A549 (cell line): ENCODE measurements around the gene MYOM1. TPM values are rescaled to one million over a fixed set of nuclear protein-coding genes. Genes with fewer than 3 reads are reported as not detected.
A peak's percentile ranks its signal among the peaks of the same experiment; 100 is the strongest.

Experiments used
- ATAC-seq, 2 experiments: fragments of 200-7000 bp in 1 of 2; fragments of >200 bp in 1 of 2; cut with Nextera tagmentation in 1 of 2; cut with Tn5 transposase in 1 of 2; 3 replicates each; pipeline versions ENCODE4 v1.8.0 to v1.9.1; 2018 to 2020; ENCODE audit warnings: mild to moderate bottlenecking in 1 of 2, moderate library complexity in 1 of 2
- CTCF ChIA-PET: fragments of 300-600 bp; sonication (Branson Sonifier 250); formaldehyde crosslinking; extraction: SDS; loops from one replicate; lab custom pipeline; 2021; ENCODE audit warnings: antibody characterized with exemption, inconsistent platforms; lab: Yijun Ruan, JAX
- POLR2A ChIA-PET: fragments of 350-600 bp; formaldehyde crosslinking; extraction: SDS; loops from one replicate; lab custom pipeline; 2021; ENCODE audit warnings: antibody characterized with exemption, inconsistent platforms; lab: Yijun Ruan, JAX
- DNase-seq, 2 experiments: peaks; one replicate each; pipeline versions ENCODE4 v3.0.0 to v3.0.0-alpha.2; 2011 to 2016; ENCODE audit warnings: low read depth in 1 of 2, low spot score in 1 of 2
- FAIRE-seq: peaks from 2 replicates; lab custom pipeline; 2011; peaks lifted over from hg19 to GRCh38; lab: Jason Lieb, UNC
- H3K27ac ChIP-seq, 2 experiments: fragments of >200 bp; sonication (Bioruptor Twin); formaldehyde crosslinking; 3 replicates each; pipeline ENCODE4 v1.5.1; 2016 to 2017
- H3K4me1 ChIP-seq: fragments of >200 bp; sonication (Bioruptor Twin); formaldehyde crosslinking; 3 replicates; pipeline ENCODE4 v1.6.1; 2016
- H3K4me2 ChIP-seq: fragments of >200 bp; sonication (Bioruptor Twin); formaldehyde crosslinking; 3 replicates; pipeline ENCODE4 v1.6.1; 2016
- H3K4me3 ChIP-seq: fragments of >200 bp; sonication (Bioruptor Twin); formaldehyde crosslinking; 3 replicates; pipeline ENCODE4 v1.5.1; 2016
- H3K9me3 ChIP-seq: fragments of >200 bp; sonication (Bioruptor Twin); formaldehyde crosslinking; 3 replicates; pipeline ENCODE4 v1.6.1; 2016
- CBX8 ChIP-seq: fragments of 200-600 bp; sonication (generic); IDR thresholded peaks from 2 replicates; pipeline ENCODE4 v1.6.1; 2016
- ESRRA ChIP-seq: fragments of 150-350 bp; IDR thresholded peaks from 2 replicates; pipeline ENCODE4 v1.6.1; 2014; ENCODE audit warnings: mild to moderate bottlenecking, low read length, borderline replicate concordance
- HOXA7 ChIP-seq: fragments of 250-450 bp; sonication (Bioruptor Pico); IDR thresholded peaks from 2 replicates; pipeline ENCODE4 v1.5.0; 2020; ENCODE audit warnings: mild to moderate bottlenecking, moderate library complexity
- HOXB13 ChIP-seq: fragments of 250-450 bp; sonication (Bioruptor Pico); IDR thresholded peaks from 2 replicates; pipeline ENCODE4 v1.5.0; 2020; ENCODE audit warnings: low read depth, mild to moderate bottlenecking, moderate library complexity
- HOXB5 ChIP-seq: fragments of 250-450 bp; sonication (Bioruptor Pico); IDR thresholded peaks from 2 replicates; pipeline ENCODE4 v1.5.0; 2020; ENCODE audit warnings: mild to moderate bottlenecking, moderate library complexity
- KDM5A ChIP-seq: fragments of 200-600 bp; sonication (generic); IDR thresholded peaks from 2 replicates; pipeline ENCODE4 v1.6.1; 2016; ENCODE audit warnings: antibody characterized with exemption, mild to moderate bottlenecking
- MAFK ChIP-seq: fragments of 450-650 bp; IDR thresholded peaks from 2 replicates; pipeline ENCODE4 v1.6.1; 2014; ENCODE audit not compliant: partially characterized antibody
- RFX5 ChIP-seq: fragments of 450-650 bp; IDR thresholded peaks from 2 replicates; pipeline ENCODE4 v1.7.1; 2014; ENCODE audit warnings: antibody characterized with exemption, mild to moderate bottlenecking, moderate library complexity
- TP53 ChIP-seq: fragments of 250-450 bp; sonication (Bioruptor Pico); IDR thresholded peaks from 2 replicates; pipeline ENCODE4 v1.5.0; 2021; ENCODE audit warnings: mild to moderate bottlenecking, moderate library complexity
- ZSCAN20 ChIP-seq: fragments of 250-450 bp; sonication (Bioruptor Pico); IDR thresholded peaks from 2 replicates; pipeline ENCODE4 v1.8.0; 2022; ENCODE audit warnings: mild to moderate bottlenecking, moderate library complexity
- WGBS: methylation state at CpG from one replicate; pipeline ENCODE4 v1.1.6; 2017; ENCODE audit errors: missing lambda C conversion rate; 5-methylcytosine and 5-hydroxymethylcytosine counted together
- polyA plus RNA-seq, 4 experiments: library from polyadenylated mRNA; depleted of rRNA in 3 of 4; stranded (reverse); fragments of >200 nt; fragmentation: RNase III in 1 of 4; extraction: RNeasy Plus Mini Kit Qiagen cat#74134 plus additional on column Dnase treatment in 1 of 4; gene quantifications; 2 replicates in 3 of 4; 3 replicates in 1 of 4; pipeline ENCODE4 v1.2.3, GENCODE V29; 2011 to 2017
- TF ChIP-seq, protein P1 (sequence below): fragments of >200 bp; sonication (Bioruptor Twin); formaldehyde crosslinking; IDR thresholded peaks from 2 replicates; pipeline ENCODE4 v1.6.1; 2016
- TF ChIP-seq, protein P2 (sequence below): fragments of 250-450 bp; sonication (Bioruptor Pico); IDR thresholded peaks from 2 replicates; pipeline ENCODE4 v1.5.0; 2020; ENCODE audit warnings: low read depth, mild to moderate bottlenecking, moderate library complexity

Gene MYOM1
- polyA plus RNA-seq, 2 of the 4 experiments (the other 2 are of a cell fraction) = 0.18 to 0.30 TPM

DNA sequence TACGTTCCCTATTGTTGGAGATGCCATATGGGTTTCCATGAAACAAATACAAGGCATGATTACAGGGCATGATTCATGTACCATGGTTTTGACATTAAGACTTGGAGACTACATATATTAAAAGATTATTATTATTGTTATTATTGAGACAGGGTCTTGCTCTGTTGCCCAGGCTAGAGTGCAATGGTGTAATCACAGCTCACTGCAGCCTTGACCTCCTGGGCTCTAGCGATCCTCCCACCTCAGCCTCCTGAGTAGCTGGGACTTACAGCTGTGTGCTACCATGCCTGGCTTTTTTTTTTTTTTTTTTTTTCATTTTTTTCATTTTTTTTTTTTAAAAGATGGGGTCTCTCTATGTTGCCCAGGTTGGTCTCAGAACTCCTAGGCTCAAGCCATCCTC, 69.1 kb downstream of the MYOM1 start:
- 98% methylated on average over 2 of the region's 2 CpGs for WGBS
- POLR2A ChIA-PET = no interaction called here
- H3K9me3 ChIP-seq = no peaks in the 10 kb centered on the region

DNA sequence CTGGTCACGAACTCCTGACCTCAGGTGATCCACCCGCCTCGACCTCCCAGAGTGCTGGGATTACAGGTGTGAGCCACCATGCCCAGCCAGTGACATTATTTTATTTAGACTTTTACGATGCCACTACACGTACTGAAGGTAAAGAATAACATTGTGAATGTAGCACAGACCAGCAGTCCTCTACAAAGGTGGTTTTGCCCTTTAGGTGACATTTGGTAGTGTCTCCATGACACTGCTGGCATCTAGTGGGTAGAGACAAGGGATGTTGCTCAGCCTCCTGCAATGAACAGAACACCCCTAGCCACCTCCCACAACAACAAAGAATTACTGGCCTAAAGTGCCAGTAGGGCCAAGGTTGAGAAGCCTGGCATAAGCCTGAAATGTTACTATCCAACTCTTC, 69.5 kb downstream of the MYOM1 start:
- no peak overlapping the region for H3K27ac ChIP-seq
- ATAC-seq = no peak
- CTCF ChIA-PET = interaction anchor here (1.0 to 1.5 kb wide), 2 partner anchors 67 to 231 kb away, joined by 3 to 4 read pairs; no protein-coding TSS in a partner anchor

More for the DNA sequence above, 69.1 kb downstream of the MYOM1 start:
- Histone ChIP-seq H3K27ac (no peak overlapping the region), H3K4me1 (peaks cover 10% of the 10 kb centered on the region; the same call in 1 of the 3 replicates)
- no peak for ATAC-seq
- TF ChIP-seq, protein P1, sequence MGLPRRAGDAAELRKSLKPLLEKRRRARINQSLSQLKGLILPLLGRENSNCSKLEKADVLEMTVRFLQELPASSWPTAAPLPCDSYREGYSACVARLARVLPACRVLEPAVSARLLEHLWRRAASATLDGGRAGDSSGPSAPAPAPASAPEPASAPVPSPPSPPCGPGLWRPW = no peak
- TF ChIP-seq, all 56 proteins: peak for 0
- no peak overlapping the region for H3K4me2 ChIP-seq
- FAIRE-seq (no peak), DNase-seq (no peak)
- CTCF ChIA-PET = interaction anchor here (1.3 to 2.7 kb wide), 3 partner anchors 14 to 232 kb away, joined by 4 to 13 read pairs (median 4); no protein-coding TSS in a partner anchor
- no peak overlapping the region for H3K4me3 ChIP-seq

DNA sequence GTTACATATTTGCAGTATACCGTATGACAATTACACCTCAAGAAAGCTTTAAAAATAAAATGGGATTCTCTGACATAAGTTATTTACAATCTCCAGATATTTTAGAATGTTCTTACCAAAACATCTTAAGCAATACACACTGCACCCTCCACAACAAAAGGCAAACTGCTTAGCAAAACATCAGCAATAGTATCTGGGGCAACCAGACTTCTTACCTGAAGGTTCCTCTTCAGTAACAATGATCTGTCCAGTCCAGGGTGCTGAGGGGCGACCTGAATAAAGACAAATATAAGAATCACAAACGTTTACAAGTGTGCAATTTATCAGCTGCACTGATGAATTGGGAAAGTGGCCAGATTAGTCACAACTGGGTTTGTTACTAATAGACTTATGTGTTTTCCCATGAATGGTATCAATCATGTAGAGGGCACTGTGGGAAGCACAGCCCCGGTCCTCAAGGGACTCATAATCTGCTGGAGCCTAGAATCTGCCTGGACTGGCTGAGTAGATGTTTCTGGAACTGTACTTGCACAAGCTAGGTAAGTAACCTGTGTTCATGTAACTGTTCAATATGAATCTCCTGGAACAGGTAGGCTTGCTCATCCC, 70.7 kb downstream of the MYOM1 start:
- no peak overlapping the region for H3K4me2 ChIP-seq
- H3K9me3 ChIP-seq = no peaks in the 10 kb centered on the region
- 30% methylated on average over 4 of the region's 4 CpGs for WGBS
- POLR2A ChIA-PET = no interaction called here
- no peak overlapping the region for H3K4me3 ChIP-seq
- TF ChIP-seq ZSCAN20 (CRISPR knock-in tag) = no peak
- TF ChIP-seq RFX5 = no peak
- no peak for FAIRE-seq
- peak in 1 of 2 experiments; percentile 46; a peak in 1 of 6 replicates for ATAC-seq
- CTCF ChIA-PET = interaction anchor here (1.0 to 1.7 kb wide), 5 partner anchors 20 to 847 kb away, joined by 3 to 6 read pairs (median 4); no protein-coding TSS in a partner anchor
- peaks cover 10% of the 10 kb centered on the region; the same call in 1 of the 3 replicates for H3K4me1 ChIP-seq
- no peak overlapping the region for H3K27ac ChIP-seq
- no peak for DNase-seq

More for the DNA sequence above, 69.5 kb downstream of the MYOM1 start:
- H3K4me1 ChIP-seq = peaks cover 10% of the 10 kb centered on the region; the same call in 1 of the 3 replicates
- WGBS = 92% methylated on average over 5 of the region's 5 CpGs
- TF ChIP-seq HOXA7 (CRISPR knock-in tag) = no peak
- TF ChIP-seq RFX5 = no peak
- TF ChIP-seq HOXB13 (CRISPR knock-in tag) = no peak
- TF ChIP-seq, protein P1 = no peak
- TF ChIP-seq KDM5A = no peak
- TF ChIP-seq, all 56 proteins: peak for 0
- H3K9me3 ChIP-seq = no peaks in the 10 kb centered on the region
- DNase-seq (no peak), FAIRE-seq (no peak)
- POLR2A ChIA-PET = no interaction called here
- no peak overlapping the region for H3K4me3 ChIP-seq
- no peak overlapping the region for H3K4me2 ChIP-seq

DNA sequence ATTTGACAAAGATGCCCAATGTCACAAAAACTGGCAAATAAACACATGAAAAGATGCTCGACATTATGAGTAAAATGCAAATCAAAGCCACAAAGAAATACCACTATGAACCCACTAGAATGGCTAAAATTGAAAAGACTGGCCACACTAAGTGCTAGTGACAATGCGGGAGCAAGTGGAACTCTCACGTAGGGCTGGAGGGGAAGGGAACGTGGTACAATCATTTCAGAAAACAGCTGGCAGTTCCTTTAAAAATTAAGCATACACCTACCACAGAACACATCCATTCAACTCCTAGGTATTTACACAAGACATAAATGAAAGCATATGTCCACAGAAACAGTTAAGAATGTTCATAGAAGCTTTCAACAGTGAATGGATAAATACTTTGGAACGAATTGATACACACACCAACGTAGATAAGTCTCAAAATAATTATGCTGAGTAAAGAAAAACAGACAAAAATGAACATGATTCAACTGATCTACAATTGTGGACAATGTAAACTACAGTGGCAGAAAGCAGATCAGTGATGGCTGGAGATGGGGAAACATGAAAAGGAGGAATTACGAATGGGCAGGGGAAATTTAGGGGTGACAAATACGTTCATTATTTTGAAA, 71.7 kb downstream of the MYOM1 start:
- H3K9me3 ChIP-seq = no peaks in the 10 kb centered on the region
- ATAC-seq = no peak
- FAIRE-seq = no peak
- WGBS = 78% methylated on average over 8 of the region's 8 CpGs
- H3K4me2 ChIP-seq = no peak overlapping the region
- TF ChIP-seq MAFK (peak; percentile 38), HOXB5 (CRISPR knock-in tag) (no peak)
- no peak overlapping the region for H3K27ac ChIP-seq
- ChIA-PET CTCF (interaction anchor here (1.1 to 1.7 kb wide), 4 partner anchors 19 to 848 kb away, joined by 3 to 6 read pairs (median 4); no protein-coding TSS in a partner anchor), POLR2A (no interaction called here)
- DNase-seq = no peak
- no peak overlapping the region for H3K4me3 ChIP-seq
- peaks cover 2% of the 10 kb centered on the region; the same call in 1 of the 3 replicates for H3K4me1 ChIP-seq

DNA sequence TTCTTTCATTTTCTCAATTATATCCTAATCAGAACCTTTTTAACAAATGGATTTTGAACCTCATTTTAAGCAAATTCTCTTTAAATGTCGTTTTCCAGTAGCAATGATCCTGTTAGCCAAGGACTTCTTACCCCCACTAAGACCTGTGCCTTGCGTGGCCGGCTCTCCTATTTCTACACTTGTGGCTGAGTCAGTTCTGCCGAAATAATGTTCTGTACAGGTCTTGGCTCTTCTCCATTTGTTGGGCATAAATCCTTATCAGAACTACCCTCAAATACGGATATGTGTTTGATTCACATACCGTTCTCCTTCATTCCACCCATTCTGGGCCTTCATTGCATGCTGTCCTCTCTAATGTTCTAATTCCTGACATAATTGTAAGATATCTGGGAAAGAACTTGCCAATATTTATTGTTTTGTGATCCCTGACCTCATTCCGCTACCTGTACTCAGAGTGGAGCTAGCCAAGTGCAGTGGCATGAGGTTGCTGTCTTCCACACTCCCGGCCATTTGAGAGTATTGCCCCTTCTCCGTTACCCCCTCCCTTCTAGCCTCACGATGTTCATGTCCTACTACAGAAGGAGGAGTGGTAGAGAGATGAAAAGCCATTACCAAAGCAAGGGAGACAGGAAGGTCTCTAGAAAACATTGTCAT, 78.7 kb downstream of the MYOM1 start:
- 61% methylated on average over 10 of the region's 10 CpGs for WGBS
- no peak overlapping the region for H3K27ac ChIP-seq
- DNase-seq = no peak
- H3K4me1 ChIP-seq = no peaks in the 10 kb centered on the region
- H3K4me3 ChIP-seq = no peak overlapping the region
- H3K9me3 ChIP-seq = no peaks in the 10 kb centered on the region
- no peak overlapping the region for H3K4me2 ChIP-seq
- ChIA-PET POLR2A (no interaction called here), CTCF (interaction anchor here (3.5 kb wide), 1 partner anchor 12 kb away, joined by 18 read pairs; no protein-coding TSS in a partner anchor)
- no peak for FAIRE-seq
- no peak for ATAC-seq
- TF ChIP-seq CBX8 (no peak), ESRRA (no peak), TP53 (CRISPR knock-in tag) (no peak)
- TF ChIP-seq, protein P2, sequence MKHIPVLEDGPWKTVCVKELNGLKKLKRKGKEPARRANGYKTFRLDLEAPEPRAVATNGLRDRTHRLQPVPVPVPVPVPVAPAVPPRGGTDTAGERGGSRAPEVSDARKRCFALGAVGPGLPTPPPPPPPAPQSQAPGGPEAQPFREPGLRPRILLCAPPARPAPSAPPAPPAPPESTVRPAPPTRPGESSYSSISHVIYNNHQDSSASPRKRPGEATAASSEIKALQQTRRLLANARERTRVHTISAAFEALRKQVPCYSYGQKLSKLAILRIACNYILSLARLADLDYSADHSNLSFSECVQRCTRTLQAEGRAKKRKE (CRISPR knock-in tag) = no peak
